Neural cell (in vitro differentiated cells): ENCODE measurements around the gene MLPH. TPM values are rescaled to one million over a fixed set of nuclear protein-coding genes. Genes with fewer than 3 reads are reported as not detected.

Experiments used
- H2AFZ ChIP-seq: fragments of 200-600, 300-800 bp; sonication (generic), shearing (Covaris generic); 2 replicates; pipeline ENCODE4 v1.6.0; 2014; ENCODE audit warnings: low read depth, mild to moderate bottlenecking, antibody characterized with exemption, low read length, moderate library complexity
- H3F3A ChIP-seq: fragments of 200-600 bp; shearing (Covaris generic); 2 replicates; pipeline ENCODE4 v1.6.1; 2016; ENCODE audit warnings: mild to moderate bottlenecking, moderate library complexity, mixed read lengths, antibody characterized with exemption, low read length; ENCODE audit not compliant: insufficient read depth, poor library complexity, severe bottlenecking
- H3K27ac ChIP-seq: fragments of 200-600, 300-800 bp; sonication (generic), shearing (Covaris generic); 2 replicates; pipeline ENCODE4 v1.5.1; 2014; ENCODE audit warnings: mild to moderate bottlenecking, low read length, moderate library complexity
- H3K27me3 ChIP-seq: fragments of 300-800, 200-600 bp; sonication (generic), shearing (Covaris generic); 2 replicates; pipeline ENCODE4 v1.6.0; 2014; ENCODE audit warnings: mild to moderate bottlenecking, low read depth, low read length, moderate library complexity; ENCODE audit not compliant: insufficient read depth
- H3K36me3 ChIP-seq: fragments of 300-800, 200-600 bp; sonication (generic), shearing (Covaris generic); 2 replicates; pipeline ENCODE4 v1.5.1; 2014; ENCODE audit warnings: mild to moderate bottlenecking, antibody characterized with exemption, low read length, moderate library complexity; ENCODE audit not compliant: insufficient read depth
- H3K4me2 ChIP-seq: fragments of 300-800, 200-600 bp; sonication (generic), shearing (Covaris generic); 2 replicates; pipeline ENCODE4 v1.6.0; 2014; ENCODE audit warnings: mild to moderate bottlenecking, low read length
- H3K4me3 ChIP-seq: fragments of 300-800, 200-600 bp; sonication (generic), shearing (Covaris generic); 2 replicates; pipeline ENCODE4 v1.5.1; 2014; ENCODE audit warnings: mild to moderate bottlenecking, low read length, moderate library complexity
- H3K79me2 ChIP-seq: fragments of 200-600 bp; shearing (Covaris generic); replicated peaks from 2 replicates; pipeline ENCODE4 v1.6.0; 2014; ENCODE audit warnings: mild to moderate bottlenecking, low read length, moderate library complexity; ENCODE audit not compliant: insufficient read depth
- H3K9ac ChIP-seq: fragments of 300-800, 200-600 bp; sonication (generic), shearing (Covaris generic); 2 replicates; pipeline ENCODE4 v1.6.1; 2016; ENCODE audit warnings: mild to moderate bottlenecking, low read length, mixed read lengths
- H3K9me2 ChIP-seq: fragments of 200-600 bp; shearing (Covaris generic); 2 replicates; pipeline ENCODE4 v1.6.1; 2016; ENCODE audit warnings: mild to moderate bottlenecking, low read length, mixed read lengths; ENCODE audit not compliant: insufficient read depth
- H3K9me3 ChIP-seq: fragments of 200-600, 300-800 bp; sonication (generic), shearing (Covaris generic); 2 replicates; pipeline ENCODE4 v1.6.1; 2016; ENCODE audit warnings: mild to moderate bottlenecking, mixed run types, low read length, moderate library complexity, mixed read lengths
- H4K20me1 ChIP-seq: fragments of 200-600 bp; shearing (Covaris generic); 2 replicates; pipeline ENCODE4 v1.6.1; 2016; ENCODE audit warnings: mild to moderate bottlenecking, mixed run types; ENCODE audit not compliant: insufficient read depth
- EP300 ChIP-seq: fragments of 450-650 bp; conservative IDR thresholded peaks from 2 replicates; pipeline ENCODE4 v1.6.1; 2014; ENCODE audit warnings: antibody characterized with exemption, mild to moderate bottlenecking, moderate library complexity; ENCODE audit not compliant: poor library complexity, severe bottlenecking
- EZH2 ChIP-seq: fragments of 200-600, 300-800 bp; shearing (Covaris generic), sonication (generic); IDR thresholded peaks from 2 replicates; pipeline ENCODE4 v1.6.1; 2014; ENCODE audit warnings: antibody characterized with exemption, low read length, borderline replicate concordance, mild to moderate bottlenecking; ENCODE audit not compliant: insufficient read depth, poor library complexity, severe bottlenecking
- MXI1 ChIP-seq: fragments of 450-650 bp; conservative IDR thresholded peaks from 2 replicates; pipeline ENCODE4 v1.6.1; 2014; ENCODE audit warnings: antibody characterized with exemption, mild to moderate bottlenecking; ENCODE audit not compliant: poor library complexity, severe bottlenecking
- POLR2AphosphoS5 ChIP-seq: IDR thresholded peaks from 2 replicates; pipeline ENCODE4 v1.6.1; 2012
- RAD21 ChIP-seq: fragments of 450-650 bp; conservative IDR thresholded peaks from 2 replicates; pipeline ENCODE4 v1.6.1; 2014; ENCODE audit warnings: antibody characterized with exemption, mild to moderate bottlenecking, moderate library complexity
- SMC3 ChIP-seq: fragments of 450-650 bp; conservative IDR thresholded peaks from 2 replicates; pipeline ENCODE4 v1.6.1; 2014; ENCODE audit warnings: antibody characterized with exemption, mild to moderate bottlenecking, moderate library complexity; ENCODE audit not compliant: poor library complexity
- TAF1 ChIP-seq: IDR thresholded peaks from 2 replicates; pipeline ENCODE4 v1.6.1; 2012; ENCODE audit warnings: low read depth
- polyA plus RNA-seq: library from polyadenylated mRNA; depleted of rRNA; stranded (reverse); fragments of >200 nt; gene quantifications from 2 replicates; pipeline ENCODE4 v1.2.3, GENCODE V29; 2014
- TF ChIP-seq, protein P1 (sequence below): IDR thresholded peaks from 2 replicates; pipeline ENCODE4 v1.6.1; 2012; ENCODE audit warnings: borderline replicate concordance
- TF ChIP-seq, protein P2 (sequence below): fragments of 450-650 bp; IDR thresholded peaks from 2 replicates; pipeline ENCODE4 v1.5.1; 2014; ENCODE audit warnings: antibody characterized with exemption, mild to moderate bottlenecking, moderate library complexity; ENCODE audit not compliant: poor library complexity, severe bottlenecking

The MLPH gene
- polyA plus RNA-seq, 1 donor from 2014 or later: not detected

DNA sequence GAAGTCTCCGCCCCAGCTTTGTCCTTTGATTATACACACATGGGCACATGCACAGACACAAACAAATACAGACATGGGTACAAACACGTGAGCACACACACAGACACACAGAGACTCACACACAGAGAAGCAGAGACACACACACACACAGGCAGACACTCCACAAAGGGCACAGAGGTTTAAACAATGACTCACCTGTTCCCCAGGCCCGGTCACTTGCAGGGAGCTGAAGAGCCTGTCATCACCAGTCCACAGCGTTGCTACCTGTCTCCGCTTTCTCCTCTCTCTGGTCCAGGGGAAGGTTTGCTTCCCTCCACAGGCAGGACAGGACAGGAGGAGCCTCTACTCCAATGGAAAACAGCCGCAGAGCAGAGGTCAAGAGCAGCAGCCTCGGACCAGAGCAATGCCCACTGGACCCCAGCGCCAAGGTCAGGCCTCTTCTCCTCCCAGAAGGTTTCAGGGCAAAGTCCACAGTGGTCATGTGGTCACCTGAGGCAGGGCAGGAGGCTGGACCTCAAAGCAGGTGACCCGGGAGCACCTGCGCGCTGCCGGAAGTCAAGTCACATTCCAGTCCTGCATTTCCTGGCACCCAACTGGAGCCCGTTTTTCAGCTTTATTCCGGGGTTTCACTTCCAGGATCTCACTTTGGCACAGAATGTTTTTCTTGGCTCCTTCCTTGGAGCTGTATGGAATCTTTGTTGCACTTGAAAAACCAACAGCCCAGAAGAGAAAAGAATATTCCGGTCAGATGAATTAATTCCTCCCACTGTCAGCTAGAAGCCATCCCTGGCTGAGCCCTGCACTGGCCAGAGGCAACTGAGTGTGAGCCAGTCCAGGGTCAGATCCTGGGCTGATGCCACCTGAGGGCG is 103.5 kb downstream of the MLPH start, which contains the start of gene RAB17:
Gene RAB17 (minus strand): TSS at position 463 of the 869 bp plus-strand sequence. CDS start 4,580 bp downstream, outside the sequence.
- no peaks in the 10 kb centered on the region for H3K36me3 ChIP-seq
- TF ChIP-seq, protein P1, sequence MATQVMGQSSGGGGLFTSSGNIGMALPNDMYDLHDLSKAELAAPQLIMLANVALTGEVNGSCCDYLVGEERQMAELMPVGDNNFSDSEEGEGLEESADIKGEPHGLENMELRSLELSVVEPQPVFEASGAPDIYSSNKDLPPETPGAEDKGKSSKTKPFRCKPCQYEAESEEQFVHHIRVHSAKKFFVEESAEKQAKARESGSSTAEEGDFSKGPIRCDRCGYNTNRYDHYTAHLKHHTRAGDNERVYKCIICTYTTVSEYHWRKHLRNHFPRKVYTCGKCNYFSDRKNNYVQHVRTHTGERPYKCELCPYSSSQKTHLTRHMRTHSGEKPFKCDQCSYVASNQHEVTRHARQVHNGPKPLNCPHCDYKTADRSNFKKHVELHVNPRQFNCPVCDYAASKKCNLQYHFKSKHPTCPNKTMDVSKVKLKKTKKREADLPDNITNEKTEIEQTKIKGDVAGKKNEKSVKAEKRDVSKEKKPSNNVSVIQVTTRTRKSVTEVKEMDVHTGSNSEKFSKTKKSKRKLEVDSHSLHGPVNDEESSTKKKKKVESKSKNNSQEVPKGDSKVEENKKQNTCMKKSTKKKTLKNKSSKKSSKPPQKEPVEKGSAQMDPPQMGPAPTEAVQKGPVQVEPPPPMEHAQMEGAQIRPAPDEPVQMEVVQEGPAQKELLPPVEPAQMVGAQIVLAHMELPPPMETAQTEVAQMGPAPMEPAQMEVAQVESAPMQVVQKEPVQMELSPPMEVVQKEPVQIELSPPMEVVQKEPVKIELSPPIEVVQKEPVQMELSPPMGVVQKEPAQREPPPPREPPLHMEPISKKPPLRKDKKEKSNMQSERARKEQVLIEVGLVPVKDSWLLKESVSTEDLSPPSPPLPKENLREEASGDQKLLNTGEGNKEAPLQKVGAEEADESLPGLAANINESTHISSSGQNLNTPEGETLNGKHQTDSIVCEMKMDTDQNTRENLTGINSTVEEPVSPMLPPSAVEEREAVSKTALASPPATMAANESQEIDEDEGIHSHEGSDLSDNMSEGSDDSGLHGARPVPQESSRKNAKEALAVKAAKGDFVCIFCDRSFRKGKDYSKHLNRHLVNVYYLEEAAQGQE: no peak
- no peak for TF ChIP-seq SMC3
- TF ChIP-seq EP300: no peak
- no peak for TF ChIP-seq EZH2
- TF ChIP-seq, protein P2, sequence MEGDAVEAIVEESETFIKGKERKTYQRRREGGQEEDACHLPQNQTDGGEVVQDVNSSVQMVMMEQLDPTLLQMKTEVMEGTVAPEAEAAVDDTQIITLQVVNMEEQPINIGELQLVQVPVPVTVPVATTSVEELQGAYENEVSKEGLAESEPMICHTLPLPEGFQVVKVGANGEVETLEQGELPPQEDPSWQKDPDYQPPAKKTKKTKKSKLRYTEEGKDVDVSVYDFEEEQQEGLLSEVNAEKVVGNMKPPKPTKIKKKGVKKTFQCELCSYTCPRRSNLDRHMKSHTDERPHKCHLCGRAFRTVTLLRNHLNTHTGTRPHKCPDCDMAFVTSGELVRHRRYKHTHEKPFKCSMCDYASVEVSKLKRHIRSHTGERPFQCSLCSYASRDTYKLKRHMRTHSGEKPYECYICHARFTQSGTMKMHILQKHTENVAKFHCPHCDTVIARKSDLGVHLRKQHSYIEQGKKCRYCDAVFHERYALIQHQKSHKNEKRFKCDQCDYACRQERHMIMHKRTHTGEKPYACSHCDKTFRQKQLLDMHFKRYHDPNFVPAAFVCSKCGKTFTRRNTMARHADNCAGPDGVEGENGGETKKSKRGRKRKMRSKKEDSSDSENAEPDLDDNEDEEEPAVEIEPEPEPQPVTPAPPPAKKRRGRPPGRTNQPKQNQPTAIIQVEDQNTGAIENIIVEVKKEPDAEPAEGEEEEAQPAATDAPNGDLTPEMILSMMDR: no peak
- no peak for TF ChIP-seq RAD21
- TF ChIP-seq POLR2AphosphoS5: no peak
- no peak for TF ChIP-seq TAF1
- TF ChIP-seq MXI1: no peak
- H4K20me1 ChIP-seq: no peaks in the 10 kb centered on the region
- no peaks in the 10 kb centered on the region for H3K9me2 ChIP-seq
- no peak within 1 kb of the TSS for H2AFZ ChIP-seq
- H3K9me3 ChIP-seq: no peaks in the 10 kb centered on the region
- H3K4me2 ChIP-seq: no peak within 1 kb of the TSS
- no peak within 1 kb of the TSS for H3K9ac ChIP-seq
- H3K4me3 ChIP-seq: no peak within 1 kb of the TSS
- no peaks in the 10 kb centered on the region for H3K79me2 ChIP-seq
- H3K27ac ChIP-seq: no peak within 1 kb of the TSS
- H3F3A ChIP-seq: no peaks in the 10 kb centered on the region
- no peaks in the 10 kb centered on the region for H3K27me3 ChIP-seq

DNA sequence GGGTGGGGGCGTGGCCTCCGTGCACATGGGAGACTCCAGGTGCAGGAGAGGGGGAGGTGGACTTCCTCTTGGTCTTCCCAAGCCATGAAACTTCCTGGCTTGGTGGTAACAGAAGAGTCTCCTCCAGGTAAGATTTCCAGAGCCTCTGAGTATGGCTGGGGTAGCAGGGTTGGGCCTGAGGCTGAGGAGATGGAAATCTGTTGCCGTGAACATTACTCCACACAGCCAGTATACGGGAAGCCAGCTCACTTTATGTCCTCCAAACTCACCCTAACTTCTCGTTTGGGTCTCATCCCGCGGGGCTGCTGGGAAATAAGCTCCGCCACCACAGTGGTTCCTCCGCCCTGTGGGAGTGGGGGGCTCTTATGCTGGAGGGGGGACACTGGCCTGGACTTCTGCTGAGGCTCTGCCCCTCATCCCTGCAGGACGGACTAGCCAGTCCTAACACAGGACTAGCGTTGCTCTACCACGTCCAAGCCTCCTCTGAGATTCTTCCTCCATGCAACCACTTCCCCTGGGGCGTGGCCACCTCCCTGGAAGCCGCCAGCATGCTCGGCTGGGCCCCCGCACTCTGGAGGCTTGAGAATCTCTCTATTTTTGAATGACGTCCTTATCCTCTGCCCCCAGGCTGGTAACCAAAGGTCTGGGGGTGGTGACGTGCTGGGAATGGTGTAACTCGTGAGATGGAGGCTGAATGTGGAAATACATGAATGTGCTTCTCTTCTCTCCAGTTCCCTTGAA is 104.3 kb downstream of the MLPH start:
- H3K4me2 ChIP-seq: no peak overlapping the region
- no peaks in the 10 kb centered on the region for H3K27me3 ChIP-seq
- no peaks in the 10 kb centered on the region for H3K9me2 ChIP-seq
- H3K27ac ChIP-seq: no peak overlapping the region
- no peaks in the 10 kb centered on the region for H3K9me3 ChIP-seq
- H2AFZ ChIP-seq: no peak overlapping the region
- H3K36me3 ChIP-seq: no peaks in the 10 kb centered on the region
- no peak for TF ChIP-seq EZH2
- no peak for TF ChIP-seq POLR2AphosphoS5
- TF ChIP-seq TAF1: no peak
- TF ChIP-seq MXI1: no peak
- TF ChIP-seq SMC3: no peak
- TF ChIP-seq, protein P1: no peak
- no peak for TF ChIP-seq EP300
- TF ChIP-seq, protein P2: no peak
- TF ChIP-seq RAD21: no peak
- no peaks in the 10 kb centered on the region for H4K20me1 ChIP-seq
- H3K9ac ChIP-seq: no peak overlapping the region
- H3K4me3 ChIP-seq: no peak overlapping the region
- H3F3A ChIP-seq: no peaks in the 10 kb centered on the region
- no peaks in the 10 kb centered on the region for H3K79me2 ChIP-seq
